Endometrial microvascular endothelial cells (primary cell): Measurements from ENCODE around the gene ATP9A. TPM values are rescaled to one million over a fixed set of nuclear protein-coding genes. Genes with fewer than 3 reads are reported as not detected.
"Not testable (repeated sequence)": the region's sequence is repeated elsewhere in the genome, so short reads cannot be mapped to it uniquely, and the experiment has no call there.

Experiments used
- in situ Hi-C: cut with HindIII; loops from 2 replicates; pipeline ENCODE4 v1.10.0; 2017; ENCODE audit warnings: low sequenced_read_pairs, low pct_unique_long_range_greater_than_20kb; ENCODE audit errors: inconsistent ontology term
- total RNA-seq: library from RNA; depleted of rRNA; stranded (reverse); fragments of >200 nt; gene quantifications from one replicate; pipeline ENCODE4 v1.2.3, GENCODE V29; 2015; ENCODE audit errors: inconsistent ontology term

ATP9A gene
- total RNA-seq, 1 donor from 2014 or later = 29.7 TPM

- in situ Hi-C loops = no loop called here
Observed at GRCh38 chr20:51735728-51736600, 32.2 kb downstream of the ATP9A start.

- in situ Hi-C loops = no loop called here
Observed at GRCh38 chr20:51734876-51735720, 33.1 kb downstream of the ATP9A start.

DNA sequence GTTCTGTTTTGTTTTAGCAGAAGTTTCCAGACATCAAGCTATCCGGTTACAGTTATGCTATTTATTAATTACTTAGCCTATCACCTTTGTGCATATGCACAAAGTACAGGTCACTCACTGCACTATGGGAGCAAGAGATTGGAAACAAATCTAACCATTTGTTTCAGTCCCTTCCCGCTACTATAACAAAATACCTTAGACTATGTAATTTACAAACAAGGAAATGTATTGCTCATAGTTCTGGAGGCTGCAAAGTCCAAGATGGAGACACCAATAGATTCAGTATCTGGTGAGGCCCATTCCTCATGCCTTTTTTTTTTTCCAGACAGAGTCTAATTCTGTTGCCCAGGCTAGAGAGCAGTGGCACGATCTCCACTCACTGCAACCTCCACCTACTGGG lies 35.1 kb downstream of the ATP9A start:
- in situ Hi-C loops = no loop called here

- in situ Hi-C loops = no loop called here
Observed at GRCh38 chr20:51732096-51732791, 35.9 kb downstream of the ATP9A start.

- in situ Hi-C loops = no loop called here
Observed at GRCh38 chr20:51731731-51732095, 36.5 kb downstream of the ATP9A start.

DNA sequence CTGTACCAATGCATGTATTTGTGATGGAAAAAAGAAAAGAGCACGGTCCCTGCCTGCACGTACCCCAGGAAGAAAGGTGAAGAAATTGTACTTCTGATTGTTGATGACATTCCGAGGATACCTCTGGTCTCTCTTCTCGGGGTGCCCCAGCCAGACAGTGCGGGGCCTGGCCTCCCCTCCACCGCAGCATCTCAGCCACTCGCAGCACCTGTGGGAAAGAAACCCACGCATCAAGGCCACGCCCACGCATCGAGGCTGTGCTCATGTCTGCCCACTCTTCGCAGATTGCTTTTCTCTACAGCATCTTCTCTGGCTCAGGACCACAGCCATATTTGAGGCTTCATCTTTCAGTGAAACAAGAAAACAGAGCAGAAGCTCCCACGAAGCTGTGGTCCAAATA lies 38.4 kb downstream of the ATP9A start:
- in situ Hi-C loops = no loop called here

- in situ Hi-C loops = no loop called here
Observed at GRCh38 chr20:51728737-51729136, 39.5 kb downstream of the ATP9A start.

DNA sequence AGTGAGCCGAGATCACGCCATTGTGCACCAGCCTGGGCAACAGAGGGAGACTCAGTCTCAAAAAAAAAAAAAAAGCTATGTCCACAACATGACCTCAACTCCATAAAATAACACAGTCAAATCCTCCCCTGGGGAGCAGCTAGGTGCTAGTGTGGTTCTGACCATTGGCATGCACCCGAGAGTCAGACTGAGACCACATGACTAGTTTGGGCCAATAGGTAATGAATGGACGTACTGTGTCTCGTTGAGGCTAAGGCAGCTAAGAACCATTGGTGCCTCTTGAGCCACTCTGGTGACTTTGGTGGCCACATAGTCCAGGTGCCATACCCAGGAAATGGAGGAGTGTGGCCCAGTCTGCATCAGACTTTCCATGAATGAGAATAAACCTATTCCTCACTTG lies 40.3 kb downstream of the ATP9A start:
- in situ Hi-C loops = no loop called here

DNA sequence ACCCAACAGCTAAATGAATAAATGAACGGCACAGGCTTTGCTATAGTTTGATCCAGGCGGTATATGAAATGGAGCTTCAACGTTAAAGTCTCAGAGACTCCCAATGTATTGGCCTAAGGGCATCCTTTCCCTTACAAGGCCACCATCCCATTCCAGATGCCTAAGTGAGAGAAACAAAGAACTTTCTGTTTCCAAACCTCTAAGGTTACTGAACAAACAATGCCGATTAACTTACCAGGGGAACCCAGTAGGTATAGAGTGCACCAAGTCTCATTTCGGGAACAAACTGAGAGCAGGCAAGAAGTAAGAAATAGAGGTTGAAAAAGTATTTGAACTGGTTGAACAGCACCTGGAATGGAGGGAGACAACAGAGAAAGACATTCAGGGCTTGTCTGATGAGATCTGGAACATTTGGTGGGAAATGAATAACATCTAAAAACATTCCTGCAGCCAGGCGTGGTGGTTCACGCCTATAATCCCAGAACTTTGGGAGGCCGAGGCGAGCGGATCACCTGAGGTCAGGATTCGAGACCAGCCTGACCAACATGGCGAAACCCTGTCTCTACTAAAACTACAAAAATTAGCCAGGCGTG lies 42.5 kb downstream of the ATP9A start:
- in situ Hi-C loops = no loop called here

GRCh38 chr20:51723026-51723425 lies 45.2 kb downstream of the ATP9A start:
- in situ Hi-C loops = not testable (repeated sequence)

GRCh38 chr20:51722246-51722645 lies 45.9 kb downstream of the ATP9A start:
- in situ Hi-C loops = not testable (repeated sequence)

DNA sequence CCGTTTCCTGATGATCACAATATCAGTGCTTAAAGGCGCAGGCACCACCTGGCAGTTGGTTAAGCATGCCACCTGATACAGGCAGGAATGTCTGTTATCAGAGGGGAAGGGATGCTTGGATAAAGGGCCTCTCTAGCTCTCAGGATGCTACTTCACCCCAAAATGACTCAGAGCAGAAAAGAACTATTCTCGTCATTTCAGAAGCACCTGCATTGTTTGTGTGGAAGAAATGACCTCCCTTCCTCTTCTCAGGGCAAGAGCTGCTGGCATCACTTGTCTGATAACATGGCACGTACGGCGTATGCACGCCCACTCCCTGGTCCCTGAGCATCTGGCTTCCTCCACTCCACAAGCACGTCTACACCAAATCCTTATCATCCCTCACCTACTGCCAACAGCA lies 47.3 kb downstream of the ATP9A start:
- in situ Hi-C loops = no loop called here

GRCh38 chr20:51720384-51720783 lies 47.8 kb downstream of the ATP9A start:
- in situ Hi-C loops = no loop called here

GRCh38 chr20:51715856-51716185 lies 52.4 kb downstream of the ATP9A start:
- in situ Hi-C loops = no loop called here

DNA sequence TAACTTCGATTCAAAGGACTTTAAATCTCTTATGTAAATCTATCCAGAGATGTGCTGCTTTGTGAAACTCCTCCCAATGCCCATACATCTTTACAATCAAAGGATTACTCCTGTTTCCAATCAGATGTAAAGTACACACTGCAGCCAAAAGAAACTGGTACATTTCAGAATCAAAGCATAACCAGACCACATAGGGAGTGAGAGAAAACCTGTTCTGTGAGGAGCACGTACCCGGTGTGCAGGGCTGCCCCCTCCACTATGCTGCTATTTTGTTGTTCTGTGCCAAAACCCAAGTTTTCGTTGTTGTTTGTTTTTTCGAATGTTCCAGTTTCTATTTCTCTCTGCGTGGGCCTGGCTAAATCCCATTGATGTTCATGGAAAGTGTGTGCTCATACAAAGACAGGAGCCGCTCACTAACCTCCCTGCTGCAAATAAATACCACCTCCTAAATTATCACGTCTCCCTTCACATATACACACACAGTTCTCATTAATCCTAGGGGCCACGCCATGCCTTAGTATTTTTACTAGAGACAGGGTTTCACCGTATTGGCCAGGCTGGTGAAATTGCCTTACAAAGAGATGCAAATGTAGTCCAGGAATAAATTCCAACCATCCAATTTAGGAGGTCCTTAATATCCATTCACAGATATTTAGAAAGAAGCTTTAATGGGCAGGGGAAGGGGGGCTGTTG lies 52.9 kb downstream of the ATP9A start:
- in situ Hi-C loops = no loop called here

DNA sequence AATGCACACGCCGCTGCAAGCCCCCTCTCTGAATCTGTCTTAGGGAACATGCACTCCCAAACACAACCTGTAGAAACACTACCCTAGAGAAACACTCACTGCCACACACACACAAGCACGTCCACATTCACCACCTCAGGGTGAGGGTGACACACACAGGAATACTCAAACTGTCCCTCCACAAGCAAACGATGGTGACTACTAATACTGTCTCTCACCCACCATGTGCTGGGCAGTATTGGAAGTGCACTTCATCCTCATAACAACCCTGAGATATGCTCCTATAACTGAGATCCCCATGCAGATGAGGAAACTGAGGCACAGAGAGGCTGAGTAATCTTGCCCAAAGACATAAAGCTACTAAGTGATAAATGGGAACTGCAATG lies 55.0 kb downstream of the ATP9A start:
- in situ Hi-C loops = no loop called here

DNA sequence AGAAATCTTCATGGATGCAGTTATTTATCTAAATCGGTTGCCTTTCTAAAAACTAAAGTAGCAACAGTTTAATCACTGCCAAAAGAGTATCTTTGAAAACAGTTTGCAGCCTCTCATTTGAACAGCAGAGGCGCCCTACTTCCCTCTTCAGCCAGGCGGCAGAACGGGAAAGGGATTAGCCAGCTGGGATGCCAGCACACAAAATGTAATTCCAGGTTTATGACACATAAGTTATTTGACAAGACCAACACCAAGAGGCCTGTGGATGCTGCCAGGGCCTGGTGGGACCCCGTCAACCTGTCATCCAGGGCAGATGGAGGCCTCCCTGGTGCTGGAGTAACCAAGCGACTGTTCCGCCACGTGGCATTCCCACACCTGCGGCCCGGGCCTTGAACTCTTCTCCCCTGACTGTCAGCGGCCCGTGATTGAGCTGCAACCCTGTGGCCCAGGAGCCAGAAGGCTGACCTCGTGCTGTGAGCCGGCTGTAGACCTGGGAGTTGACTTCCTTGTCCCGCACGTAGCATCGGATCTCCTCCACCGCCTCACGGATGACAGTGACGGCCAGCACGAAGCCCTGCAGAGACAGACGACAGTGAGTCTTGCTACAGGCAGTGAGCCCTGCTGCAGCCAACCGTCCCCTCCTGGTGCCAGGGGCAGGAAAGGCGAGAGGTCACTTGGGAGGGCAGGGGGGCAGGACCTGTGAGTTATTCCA lies 55.5 kb downstream of the ATP9A start:
- in situ Hi-C loops = no loop called here

DNA sequence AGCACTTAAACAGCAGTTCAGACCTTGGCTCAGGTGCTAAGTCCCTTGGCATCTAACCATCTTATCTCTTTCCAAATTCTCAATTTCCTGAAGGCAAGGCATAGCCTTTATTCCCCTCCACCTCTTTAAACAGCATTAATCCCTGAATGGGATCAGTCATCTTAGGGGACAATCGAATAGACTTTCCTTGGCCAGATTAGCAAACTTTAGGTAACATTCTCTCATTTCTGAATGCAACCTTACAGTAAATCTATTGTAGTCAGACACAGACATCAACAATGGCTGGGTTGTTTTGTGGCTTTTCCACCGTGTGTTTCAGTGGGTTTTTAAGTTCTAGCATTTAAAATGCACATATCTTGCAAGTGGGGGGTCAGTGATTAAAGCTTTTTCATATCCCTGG lies 56.8 kb downstream of the ATP9A start:
- in situ Hi-C loops = no loop called here
